COLO668 (cell line): ENCODE data around the gene NOP53.
A peak's percentile ranks its signal among the peaks of the same experiment; 100 is the strongest.
"Not testable (repeated sequence)": the region's sequence is repeated elsewhere in the genome, so short reads cannot be mapped to it uniquely, and the experiment has no call there.

ENCODE experiments used
- DNase-seq: peaks from one replicate; lab custom pipeline; 2025; ENCODE audit not compliant: unreplicated experiment; lab: John Stamatoyannopoulos, UW

The NOP53 gene

GRCh38 chr19:47745010-47745901 lies at the start of gene NOP53:
NOP53 (plus strand) TSS chr19:47745546; CDS start chr19:47745560, 14 bp downstream.
- peak; percentile 94 for DNase-seq

GRCh38 chr19:47696635-47697034 lies 48.7 kb upstream of the NOP53 start:
- DNase-seq = no peak

GRCh38 chr19:47697863-47698609 lies 47.3 kb upstream of the NOP53 start:
- peak; percentile 71 for DNase-seq

- no peak for DNase-seq
These were observed 46.6 kb upstream of the NOP53 start for GRCh38 chr19:47698631-47699359.

- DNase-seq = peak; percentile 41
These were observed 45.9 kb upstream of the NOP53 start for GRCh38 chr19:47699360-47699917.

- no peak for DNase-seq
These were observed 44.2 kb upstream of the NOP53 start for GRCh38 chr19:47700934-47701716.

GRCh38 chr19:47701717-47702552 lies 43.4 kb upstream of the NOP53 start:
- DNase-seq = no peak

- no peak for DNase-seq
These were observed 42.7 kb upstream of the NOP53 start for GRCh38 chr19:47702671-47703070.

GRCh38 chr19:47703301-47703700 lies 42.0 kb upstream of the NOP53 start:
- DNase-seq = no peak

GRCh38 chr19:47704024-47704423 lies 41.3 kb upstream of the NOP53 start:
- DNase-seq = no peak

GRCh38 chr19:47704656-47705055 lies 40.7 kb upstream of the NOP53 start:
- DNase-seq = no peak

- peak; percentile 73 for DNase-seq
These were observed 38.0 kb upstream of the NOP53 start for GRCh38 chr19:47707135-47707925.

GRCh38 chr19:47711652-47712242 lies 33.6 kb upstream of the NOP53 start:
- DNase-seq = no peak

GRCh38 chr19:47713046-47714021 lies 32.0 kb upstream of the NOP53 start, which contains the start of gene EHD2:
EHD2 (plus strand) TSS chr19:47713422; CDS start chr19:47716613, 3,191 bp downstream.
- DNase-seq = peak; percentile 6

- no peak for DNase-seq
These were observed 31.0 kb upstream of the NOP53 start for GRCh38 chr19:47714339-47714738.

- DNase-seq = not testable (repeated sequence)
These were observed 30.5 kb upstream of the NOP53 start for GRCh38 chr19:47714855-47715254.
